ENCODE data around the gene OR6A2.

- no peak for TF ChIP-seq CTCF (IDR thresholded peaks at IDR 0.05; ENCODE audit: poor library complexity)
- no peak for TF ChIP-seq EZH2phosphoT487 (IDR thresholded peaks at IDR 0.05; ENCODE audit: low read depth, severe bottlenecking, unreplicated experiment)
These were observed 19.5 kb upstream of the OR6A2 start for GRCh38 chr11:6818967-6819366.
